Fibroblast of villous mesenchyme (primary cell): ENCODE results near the gene ISG20L2. TPM values are rescaled to one million over a fixed set of nuclear protein-coding genes. Genes with fewer than 3 reads are reported as not detected.
"Not testable (repeated sequence)": the region's sequence is repeated elsewhere in the genome, so short reads cannot be mapped to it uniquely, and the experiment has no call there.

Experiments used
- DNase-seq: peaks from one replicate; pipeline ENCODE4 v3.0.0-alpha.2; 2010; ENCODE audit warnings: low read depth
- H3K4me3 ChIP-seq: 2 replicates; pipeline ENCODE4 v1.5.1; 2011; ENCODE audit warnings: low read depth, mild to moderate bottlenecking, low read length
- CTCF ChIP-seq: IDR thresholded peaks from 2 replicates; pipeline ENCODE4 v1.5.1; 2012; ENCODE audit warnings: low read depth, mild to moderate bottlenecking, low read length; ENCODE audit not compliant: insufficient read depth
- total RNA-seq: library from RNA; depleted of rRNA; stranded (reverse); fragments of >200 nt; gene quantifications from 2 replicates; pipeline ENCODE4 v1.2.3, GENCODE V29; 2012

ISG20L2 gene
- total RNA-seq, 1 donor: 22.9 TPM

- DNase-seq: no peak
- H3K4me3 ChIP-seq: no peak overlapping the region
- no peak for TF ChIP-seq CTCF
These were observed 32.2 kb upstream of the ISG20L2 start for GRCh38 chr1:156760796-156761104.

DNA sequence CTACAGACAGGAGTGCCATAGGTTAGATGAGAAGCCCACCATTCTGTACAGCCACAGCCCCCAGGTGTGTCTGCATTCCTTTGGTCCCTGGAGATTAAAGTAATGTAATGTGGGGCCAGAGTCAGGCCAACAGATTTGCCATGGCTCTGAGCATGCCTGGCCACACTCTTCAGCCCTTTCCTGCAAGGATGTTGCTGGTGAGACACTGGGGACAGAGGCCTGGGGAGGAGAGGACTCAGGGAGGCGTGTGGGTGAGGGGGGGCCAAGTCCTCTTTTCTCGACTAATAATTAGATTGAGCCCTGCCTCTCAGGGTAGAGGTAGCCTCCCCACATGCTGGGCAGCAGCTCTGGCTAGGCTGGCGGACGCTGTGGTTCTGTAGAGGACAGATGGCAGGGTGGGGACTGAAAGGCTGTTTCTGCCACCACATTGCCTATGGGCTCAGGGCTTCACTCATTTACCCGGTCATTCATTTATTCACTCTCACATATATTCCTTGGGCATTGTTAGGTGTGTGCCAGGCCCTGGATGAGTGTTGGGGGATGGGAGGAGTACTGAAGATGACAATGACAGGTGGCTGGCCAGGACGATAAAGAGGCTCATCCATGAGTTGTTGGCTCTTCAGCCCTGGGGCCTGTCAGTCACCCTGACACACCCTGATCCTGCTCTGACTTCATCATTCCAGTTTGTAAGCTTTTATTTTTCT is 31.7 kb upstream of the ISG20L2 start:
- DNase-seq: no peak
- TF ChIP-seq CTCF: no peak
- H3K4me3 ChIP-seq: no peak overlapping the region

DNA sequence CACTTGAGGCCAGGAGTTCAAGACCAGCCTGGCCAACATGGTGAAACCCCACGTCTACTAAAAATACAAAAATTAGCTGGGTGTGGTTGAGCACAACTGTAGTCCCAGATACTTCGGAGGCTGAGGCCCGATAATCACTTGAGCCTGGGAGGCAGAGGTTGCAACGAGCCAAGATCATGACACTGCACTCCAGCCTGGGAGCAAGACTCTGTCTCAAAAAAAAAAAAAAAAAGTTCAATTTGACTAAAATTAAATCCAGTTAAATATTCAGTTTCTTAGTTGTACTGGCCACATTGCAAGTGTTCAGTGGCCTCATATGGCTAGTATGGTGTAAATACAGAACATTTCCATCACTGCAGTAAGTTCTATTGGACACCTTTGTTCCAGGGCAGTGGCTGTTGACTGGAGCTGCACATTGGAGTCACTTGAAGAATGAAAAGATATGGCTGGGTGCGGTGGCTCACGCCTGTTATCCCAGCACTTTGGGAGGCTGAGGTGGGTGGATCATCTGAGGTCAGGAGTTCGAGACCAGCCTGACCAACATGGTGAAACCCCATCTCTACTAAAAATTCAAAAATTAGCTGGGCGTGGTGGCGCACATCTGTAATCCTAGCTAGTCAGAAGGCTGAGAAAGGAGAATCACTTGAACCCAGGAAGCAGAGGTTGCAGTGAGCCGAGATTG is 29.1 kb upstream of the ISG20L2 start:
- DNase-seq, H3K4me3 ChIP-seq: not testable (repeated sequence)

- no peak for TF ChIP-seq CTCF
- H3K4me3 ChIP-seq: no peak overlapping the region
- no peak for DNase-seq
These were observed 27.8 kb upstream of the ISG20L2 start for GRCh38 chr1:156756355-156756754.

GRCh38 chr1:156755527-156755950 is 27.0 kb upstream of the ISG20L2 start:
- no peak for TF ChIP-seq CTCF
- H3K4me3 ChIP-seq: no peak overlapping the region
- DNase-seq: no peak

GRCh38 chr1:156754219-156754618 is 25.7 kb upstream of the ISG20L2 start:
- DNase-seq: no peak
- no peak for TF ChIP-seq CTCF
- no peak overlapping the region for H3K4me3 ChIP-seq

GRCh38 chr1:156752843-156753482 is 24.4 kb upstream of the ISG20L2 start:
- peak overlapping the region; percentile 87 for H3K4me3 ChIP-seq
- peak; percentile 59 for DNase-seq
- no peak for TF ChIP-seq CTCF
